GM19351 (cell line): Measurements from ENCODE around the gene NTRK3.

Experiments
- ATAC-seq: cut with Tn5 transposase; IDR thresholded peaks from one replicate; pipeline ENCODE4 v1.9.1; 2021; ENCODE audit warnings: mild to moderate bottlenecking, moderate library complexity; ENCODE audit not compliant: unreplicated experiment

Gene NTRK3

GRCh38 chr15:88126695-88127431 is 129.7 kb downstream of the NTRK3 start:
- no peak for ATAC-seq

GRCh38 chr15:88125576-88125975 is 131.0 kb downstream of the NTRK3 start:
- no peak for ATAC-seq

- no peak for ATAC-seq
Observed at GRCh38 chr15:88124199-88124598, 132.3 kb downstream of the NTRK3 start.

- no peak for ATAC-seq
Observed at GRCh38 chr15:88121968-88122530, 134.5 kb downstream of the NTRK3 start.

- no peak for ATAC-seq
Observed at GRCh38 chr15:88120026-88120425, 136.5 kb downstream of the NTRK3 start.

GRCh38 chr15:88118741-88119140 is 137.8 kb downstream of the NTRK3 start:
- no peak for ATAC-seq

GRCh38 chr15:88118035-88118434 is 138.5 kb downstream of the NTRK3 start:
- ATAC-seq: no peak

GRCh38 chr15:88115486-88116152 is 140.9 kb downstream of the NTRK3 start:
- no peak for ATAC-seq

GRCh38 chr15:88113613-88114308 is 142.8 kb downstream of the NTRK3 start:
- no peak for ATAC-seq

GRCh38 chr15:88108991-88109390 is 147.5 kb downstream of the NTRK3 start:
- no peak for ATAC-seq

GRCh38 chr15:88108477-88108876 is 148.1 kb downstream of the NTRK3 start:
- no peak for ATAC-seq

GRCh38 chr15:88106074-88106473 is 150.5 kb downstream of the NTRK3 start:
- ATAC-seq: no peak

GRCh38 chr15:88104357-88104756 is 152.2 kb downstream of the NTRK3 start:
- ATAC-seq: no peak

GRCh38 chr15:88100181-88100580 is 156.4 kb downstream of the NTRK3 start:
- no peak for ATAC-seq

GRCh38 chr15:88098361-88098760 is 158.2 kb downstream of the NTRK3 start:
- ATAC-seq: no peak

- ATAC-seq: no peak
Observed at GRCh38 chr15:88091444-88092016, 165.0 kb downstream of the NTRK3 start.

GRCh38 chr15:88090481-88091011 is 166.0 kb downstream of the NTRK3 start:
- no peak for ATAC-seq

GRCh38 chr15:88089731-88090130 is 166.8 kb downstream of the NTRK3 start:
- no peak for ATAC-seq

- ATAC-seq: no peak
Observed at GRCh38 chr15:88089024-88089620, 167.4 kb downstream of the NTRK3 start.
